RPMI7951 (cell line): ENCODE measurements around the gene ENOX1. TPM values are rescaled to one million over a fixed set of nuclear protein-coding genes. Genes with fewer than 3 reads are reported as not detected.
"Not testable (repeated sequence)": the region's sequence is repeated elsewhere in the genome, so short reads cannot be mapped to it uniquely, and the experiment has no call there.

Source experiments
- DNase-seq: peaks from one replicate; pipeline ENCODE4 v3.0.0-alpha.2; 2012; ENCODE audit warnings: low read depth
- total RNA-seq: library from RNA; depleted of rRNA; stranded (reverse); fragments of >200 nt; shearing (Covaris generic); gene quantifications from 2 replicates; pipeline ENCODE4 v1.2.3, GENCODE V29; 2014

Gene ENOX1
- total RNA-seq, 1 experiment from 2014 or later: 2.6 TPM

GRCh38 chr13:43205416-43205815, 581.4 kb downstream of the ENOX1 start:
- DNase-seq: no peak

DNA sequence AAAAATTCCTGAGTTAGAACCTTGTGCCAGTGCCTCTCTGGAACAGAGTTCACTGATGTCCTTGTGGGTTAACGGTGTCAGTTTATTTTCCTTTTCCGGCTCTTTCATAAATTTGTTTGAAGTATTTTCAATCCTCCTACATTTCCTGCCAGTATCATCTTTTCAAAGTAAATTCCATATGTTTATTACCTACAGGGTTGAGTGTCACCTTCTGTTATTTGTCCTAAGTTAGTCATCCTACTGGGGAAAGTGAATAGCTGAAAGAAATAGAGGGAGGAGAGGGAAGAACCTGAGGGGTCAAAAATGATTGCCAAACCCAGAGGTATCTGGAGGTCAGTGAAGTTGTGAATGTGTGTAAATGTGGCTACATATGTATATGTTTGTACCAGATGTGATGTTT, 582.2 kb downstream of the ENOX1 start:
- DNase-seq: no peak

DNA sequence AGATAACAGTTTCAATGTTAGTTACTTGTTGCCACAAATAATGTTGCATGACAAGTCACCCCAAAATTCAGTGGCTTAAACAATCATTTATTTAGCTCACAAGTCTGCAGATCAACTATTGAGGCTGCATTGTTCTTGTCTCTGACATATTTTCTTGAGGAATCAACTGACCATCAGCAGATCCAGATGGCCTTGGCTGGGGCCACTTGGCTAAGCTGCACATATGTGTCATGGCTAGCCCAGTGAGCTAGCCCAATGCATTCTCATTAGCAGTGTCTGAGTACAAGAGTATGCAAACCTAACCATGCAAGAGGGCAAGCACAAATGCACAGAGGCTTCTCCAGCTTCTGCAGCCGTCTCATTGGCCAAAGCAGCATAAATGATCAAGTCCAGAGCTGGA, 583.0 kb downstream of the ENOX1 start:
- no peak for DNase-seq

GRCh38 chr13:43200736-43201135, 586.0 kb downstream of the ENOX1 start:
- no peak for DNase-seq

DNA sequence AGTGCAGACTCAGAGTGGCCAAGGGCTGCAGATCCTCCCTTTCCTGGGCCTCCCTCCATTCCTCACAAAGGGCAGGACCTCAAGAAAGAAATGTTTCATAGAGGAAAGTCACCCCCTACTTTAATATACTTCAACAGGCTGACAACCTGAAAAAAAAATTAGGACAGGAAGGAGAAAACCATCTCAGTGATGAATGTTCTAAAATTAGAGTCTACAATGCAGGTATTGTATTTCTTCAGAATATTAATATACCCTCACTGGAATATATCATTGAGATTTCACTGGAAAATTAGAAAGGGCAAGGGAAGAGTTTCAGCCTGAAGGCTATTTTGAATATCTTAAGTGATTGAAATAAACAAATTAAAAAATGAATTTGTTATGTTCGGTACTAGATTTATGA, 586.5 kb downstream of the ENOX1 start:
- DNase-seq: no peak

GRCh38 chr13:43196750-43197370, 589.9 kb downstream of the ENOX1 start:
- peak; percentile 7 for DNase-seq

DNA sequence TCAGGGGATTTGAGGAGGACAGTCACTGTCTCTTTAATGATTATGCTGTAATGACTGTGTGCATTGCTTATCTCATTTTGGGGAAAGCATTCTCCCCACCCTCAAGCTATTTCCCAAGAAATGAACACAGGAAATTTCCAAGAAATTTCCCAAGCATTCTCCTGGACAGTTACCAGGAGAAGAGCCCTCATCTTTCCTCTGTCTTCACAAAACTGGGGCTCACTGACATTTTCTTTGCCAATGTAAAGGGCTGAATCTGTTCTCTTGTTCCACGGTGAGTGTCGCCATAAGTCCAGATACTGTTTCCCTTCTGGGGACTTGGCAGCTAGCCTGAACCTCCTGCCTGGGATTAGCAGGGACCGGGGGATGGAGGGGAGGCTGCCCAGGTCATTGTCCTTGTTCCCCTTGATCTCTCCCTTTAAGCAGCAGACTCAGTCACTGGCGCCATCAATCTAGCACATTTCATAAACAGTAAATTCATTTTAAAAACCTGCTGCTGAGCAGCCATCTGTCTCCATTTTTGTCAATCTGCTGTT, 590.6 kb downstream of the ENOX1 start:
- DNase-seq: peak; percentile 52

GRCh38 chr13:43195551-43195950, 591.2 kb downstream of the ENOX1 start:
- peak; percentile 6 for DNase-seq

DNA sequence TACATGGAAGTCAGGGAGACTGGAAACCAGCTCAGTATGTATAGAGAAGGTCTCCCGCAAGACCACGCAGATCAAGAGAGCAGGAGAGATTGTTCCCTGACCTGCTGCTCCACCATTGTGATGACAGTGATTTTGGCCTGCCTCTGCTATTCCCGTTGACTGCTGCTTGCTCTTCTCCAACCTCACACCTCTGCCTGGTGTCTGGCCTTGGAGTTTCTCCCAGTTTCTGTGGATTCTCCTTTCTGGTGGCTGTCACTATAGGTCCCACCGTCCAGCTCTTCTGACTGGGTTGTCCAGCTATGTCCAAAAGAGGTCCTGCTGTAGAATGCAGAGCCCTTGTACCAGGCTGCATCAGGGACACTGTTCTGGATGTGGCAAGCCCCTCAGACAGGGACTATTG, 591.7 kb downstream of the ENOX1 start:
- no peak for DNase-seq

DNA sequence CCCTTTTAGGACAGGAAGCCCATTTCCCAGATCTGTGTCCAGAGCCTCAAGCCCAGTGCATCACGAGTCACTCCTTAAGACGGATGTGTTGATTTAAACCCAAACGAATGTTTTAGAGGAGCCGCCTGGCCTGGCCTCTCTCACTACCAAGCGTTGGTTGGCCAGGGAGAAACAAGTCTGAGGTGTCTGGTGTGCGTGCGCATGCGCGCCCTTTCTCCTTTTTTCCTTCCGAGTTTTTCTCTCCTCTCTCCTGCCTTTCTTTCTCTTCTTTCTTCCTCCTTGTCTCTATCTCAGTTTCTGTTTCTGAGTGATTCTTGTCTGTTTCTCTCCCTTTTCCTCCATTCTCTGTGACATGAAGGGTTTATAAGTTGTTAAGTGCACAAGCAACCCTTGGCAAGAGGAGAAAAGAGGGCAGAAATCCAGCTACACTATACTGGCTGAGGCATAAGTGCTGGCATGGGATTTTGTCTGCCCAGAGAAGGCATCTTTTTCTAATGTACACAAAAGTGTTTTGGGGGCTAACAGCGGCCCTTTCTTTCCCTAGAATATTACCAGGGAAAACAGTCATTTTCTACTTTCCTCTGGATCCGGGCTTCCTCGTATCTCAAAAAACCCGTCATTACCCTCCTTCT, 592.9 kb downstream of the ENOX1 start:
- DNase-seq: no peak

GRCh38 chr13:43191546-43191945, 595.2 kb downstream of the ENOX1 start:
- peak; percentile 3 for DNase-seq

DNA sequence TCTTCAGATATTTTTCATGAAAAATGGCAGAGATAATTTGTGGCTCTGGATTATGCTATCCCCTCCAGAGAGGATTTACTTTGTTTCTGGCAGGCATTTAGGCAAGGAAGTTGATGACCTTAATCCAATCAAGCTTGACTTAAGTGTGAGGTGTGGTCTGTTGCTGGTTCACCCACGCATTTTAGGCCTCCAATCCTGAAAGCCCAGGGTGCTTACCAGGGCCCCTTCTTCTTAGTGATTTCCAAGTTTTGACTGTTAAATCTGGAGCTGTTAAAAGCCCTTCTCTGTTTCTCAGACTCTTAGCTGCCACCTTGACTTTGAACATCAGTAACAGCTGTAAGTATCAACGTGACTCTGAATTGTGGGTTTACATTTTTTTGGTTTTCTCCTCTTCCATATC, 601.5 kb downstream of the ENOX1 start:
- no peak for DNase-seq

DNA sequence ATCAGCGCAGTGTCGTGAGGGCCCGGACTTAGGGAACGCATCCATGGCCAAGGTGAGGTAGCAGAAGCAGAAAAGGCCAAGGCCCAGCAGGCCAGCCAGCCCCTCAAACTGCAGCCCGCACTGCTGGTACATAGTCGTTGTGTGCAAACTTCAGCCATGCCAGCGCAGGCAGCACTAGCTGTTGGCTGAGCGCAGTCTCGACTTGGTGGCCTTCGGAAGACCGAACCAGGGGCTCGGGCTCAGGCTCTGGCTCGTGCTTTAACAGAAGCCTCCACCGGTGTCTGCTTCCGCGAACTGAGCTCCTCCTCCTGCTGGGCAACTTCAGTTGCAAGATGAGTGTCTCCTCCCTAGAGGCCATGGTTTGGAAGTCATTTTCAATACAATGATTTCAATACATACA, 605.9 kb downstream of the ENOX1 start:
- no peak for DNase-seq

- DNase-seq: no peak
Observed at GRCh38 chr13:43180036-43180660, 606.6 kb downstream of the ENOX1 start.

DNA sequence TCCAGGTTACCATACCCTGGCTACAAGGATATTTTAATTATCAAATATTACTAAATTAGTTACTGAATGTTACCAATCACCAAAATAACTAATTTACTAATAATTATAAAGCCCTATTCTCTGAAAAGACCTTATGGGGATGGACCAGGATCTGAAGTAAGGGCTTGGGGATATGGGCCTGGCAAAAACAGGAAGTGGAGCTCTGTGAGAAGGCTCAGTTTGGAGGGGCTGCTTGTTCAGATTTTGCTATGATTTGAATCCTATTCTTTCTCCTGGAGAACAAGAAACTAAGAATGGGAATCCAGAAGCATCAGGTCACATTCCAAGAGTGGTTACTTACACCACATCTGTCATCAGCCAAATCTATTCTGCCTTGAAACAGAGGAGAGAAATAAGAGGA, 615.3 kb downstream of the ENOX1 start:
- DNase-seq: no peak

DNA sequence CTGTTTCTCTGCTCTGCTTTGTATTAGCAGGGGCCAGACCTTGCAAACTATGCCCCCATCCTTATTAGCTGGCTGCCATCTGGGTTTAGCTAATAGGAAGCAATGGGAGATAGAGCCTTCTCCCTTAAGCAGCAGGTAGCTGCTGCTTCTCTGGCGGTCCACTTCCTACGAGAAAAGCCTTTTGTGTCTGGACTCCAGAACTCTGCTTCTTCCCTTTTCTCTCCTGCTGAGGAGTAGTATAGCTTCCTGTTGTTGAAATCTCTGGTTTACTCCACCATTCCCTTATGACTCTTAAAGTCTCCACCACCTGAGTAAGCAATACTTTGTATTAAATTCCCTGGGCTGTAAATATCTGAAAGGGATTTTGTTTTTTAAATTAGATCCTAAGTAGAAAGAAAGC, 616.3 kb downstream of the ENOX1 start:
- no peak for DNase-seq

GRCh38 chr13:43168434-43168833, 618.3 kb downstream of the ENOX1 start:
- DNase-seq: not testable (repeated sequence)

- no peak for DNase-seq
Observed at GRCh38 chr13:43167731-43168130, 619.0 kb downstream of the ENOX1 start.

- DNase-seq: no peak
Observed at GRCh38 chr13:43166644-43167457, 619.9 kb downstream of the ENOX1 start.
